NCI-H510A treated with DMSO at 0.1 percent for 48 hours (cell line): ENCODE data around the gene RETREG1.
"Not testable (repeated sequence)": the region's sequence is repeated elsewhere in the genome, so short reads cannot be mapped to it uniquely, and the experiment has no call there.

ENCODE experiments used
- DNase-seq: peaks from one replicate; lab custom pipeline; 2025; lab: John Stamatoyannopoulos, UW

The RETREG1 gene

GRCh38 chr5:16487456-16487855, 129.3 kb downstream of the RETREG1 start:
- no peak for DNase-seq

DNA sequence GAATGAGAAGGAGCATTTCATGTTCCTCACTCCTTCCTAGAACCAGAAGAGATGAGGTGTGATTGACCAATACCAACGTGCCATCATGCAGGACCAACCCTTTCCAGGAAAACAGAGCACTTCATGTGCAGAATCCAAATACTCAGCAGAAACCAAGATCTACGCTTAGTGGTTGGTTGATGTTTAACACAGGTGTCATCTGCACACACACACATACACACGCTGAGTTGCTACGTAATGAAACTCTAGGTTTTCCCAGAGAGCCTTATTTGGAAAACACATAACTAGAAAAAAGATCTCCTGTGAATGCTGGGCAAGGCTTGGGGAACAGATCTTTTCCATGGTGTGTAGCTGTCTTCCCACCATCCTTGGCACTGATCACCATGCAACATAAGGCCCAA, 130.1 kb downstream of the RETREG1 start:
- no peak for DNase-seq

GRCh38 chr5:16485656-16486055, 131.1 kb downstream of the RETREG1 start:
- no peak for DNase-seq

- no peak for DNase-seq
Measured at GRCh38 chr5:16484081-16484480, 132.7 kb downstream of the RETREG1 start.

GRCh38 chr5:16483361-16483760, 133.4 kb downstream of the RETREG1 start:
- no peak for DNase-seq

DNA sequence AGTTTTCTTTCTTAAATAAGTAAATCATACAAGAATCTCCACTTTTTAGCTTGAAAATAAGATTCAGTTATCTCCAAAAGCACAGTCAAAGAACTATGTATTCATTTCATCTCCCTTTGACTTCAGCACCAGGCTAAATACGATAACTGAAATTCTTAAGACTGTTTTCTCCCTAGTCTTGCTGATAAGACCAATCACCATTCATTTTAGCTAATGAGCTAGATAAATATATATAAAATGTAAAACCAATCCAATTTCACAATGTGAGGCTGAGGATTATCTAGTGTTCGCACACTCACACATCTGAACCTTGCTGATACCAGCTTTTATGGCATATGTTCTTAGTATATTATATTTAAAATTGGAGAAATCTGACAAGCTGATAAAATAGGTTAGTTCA, 133.9 kb downstream of the RETREG1 start:
- no peak for DNase-seq

- DNase-seq: no peak
Measured at GRCh38 chr5:16480821-16481538, 135.8 kb downstream of the RETREG1 start.

GRCh38 chr5:16480144-16480543, 136.7 kb downstream of the RETREG1 start:
- no peak for DNase-seq

DNA sequence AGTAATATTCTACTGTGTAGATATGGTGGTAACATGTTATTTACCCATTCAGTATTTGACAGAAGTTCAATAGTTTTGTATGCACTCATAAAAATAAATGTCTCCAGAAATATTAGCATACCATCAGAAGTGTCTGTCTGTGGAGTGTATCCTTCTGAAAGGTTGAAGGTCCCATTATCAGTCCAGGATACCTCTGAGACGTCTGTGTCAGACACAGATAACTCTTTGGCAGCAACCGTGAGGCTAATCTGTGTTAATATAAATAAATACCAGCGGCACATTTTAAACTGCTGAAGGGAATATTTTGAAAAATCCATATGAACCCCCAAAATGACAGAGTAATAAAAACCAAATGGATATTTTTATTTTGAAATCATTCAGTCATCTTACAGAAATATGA, 139.3 kb downstream of the RETREG1 start:
- DNase-seq: no peak

DNA sequence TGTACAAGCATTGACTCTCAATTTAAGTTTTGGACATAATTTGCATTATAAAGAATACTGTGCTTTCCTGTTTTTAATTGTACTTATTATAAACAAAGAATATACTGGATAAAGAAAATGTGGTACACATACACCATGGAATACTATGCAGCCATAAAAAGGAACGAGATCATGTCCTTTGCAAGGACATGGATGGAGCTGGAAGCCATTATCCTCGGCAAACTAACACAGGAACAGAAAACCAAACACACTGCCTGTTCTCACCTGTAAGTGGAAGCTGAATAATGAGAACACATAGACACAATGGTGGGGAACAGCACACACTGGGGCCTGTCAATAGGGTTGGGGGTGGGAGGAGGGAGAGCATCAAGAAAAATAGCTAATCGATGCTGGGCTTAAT, 140.4 kb downstream of the RETREG1 start:
- DNase-seq: not testable (repeated sequence)

DNA sequence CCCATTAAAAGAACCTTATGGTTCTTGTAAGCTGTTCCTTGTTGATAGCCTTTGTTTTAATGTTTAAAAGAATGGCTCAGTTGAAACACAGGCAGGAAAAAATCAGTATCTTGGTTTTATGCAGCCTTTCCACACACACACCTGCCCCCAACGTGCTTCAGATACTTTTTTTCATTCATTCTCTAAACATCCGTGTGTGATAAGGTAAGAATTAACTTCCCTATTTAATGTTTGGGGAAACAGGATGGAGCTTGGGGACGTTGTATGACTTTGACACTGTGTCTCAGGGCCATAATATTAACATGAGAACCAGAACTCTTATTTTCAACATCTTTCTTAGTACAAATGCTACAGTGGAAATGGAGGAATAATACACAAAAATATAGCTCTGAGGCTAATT, 145.4 kb downstream of the RETREG1 start:
- DNase-seq: no peak

- no peak for DNase-seq
Measured at GRCh38 chr5:16467363-16468219, 149.2 kb downstream of the RETREG1 start.

- DNase-seq: peak; percentile 84
Measured at GRCh38 chr5:16465544-16466432, 151.0 kb downstream of the RETREG1 start, which contains the start of gene ZNF622. ZNF622 (minus strand) TSS chr5:16465800; CDS start chr5:16465665, 135 bp downstream.

DNA sequence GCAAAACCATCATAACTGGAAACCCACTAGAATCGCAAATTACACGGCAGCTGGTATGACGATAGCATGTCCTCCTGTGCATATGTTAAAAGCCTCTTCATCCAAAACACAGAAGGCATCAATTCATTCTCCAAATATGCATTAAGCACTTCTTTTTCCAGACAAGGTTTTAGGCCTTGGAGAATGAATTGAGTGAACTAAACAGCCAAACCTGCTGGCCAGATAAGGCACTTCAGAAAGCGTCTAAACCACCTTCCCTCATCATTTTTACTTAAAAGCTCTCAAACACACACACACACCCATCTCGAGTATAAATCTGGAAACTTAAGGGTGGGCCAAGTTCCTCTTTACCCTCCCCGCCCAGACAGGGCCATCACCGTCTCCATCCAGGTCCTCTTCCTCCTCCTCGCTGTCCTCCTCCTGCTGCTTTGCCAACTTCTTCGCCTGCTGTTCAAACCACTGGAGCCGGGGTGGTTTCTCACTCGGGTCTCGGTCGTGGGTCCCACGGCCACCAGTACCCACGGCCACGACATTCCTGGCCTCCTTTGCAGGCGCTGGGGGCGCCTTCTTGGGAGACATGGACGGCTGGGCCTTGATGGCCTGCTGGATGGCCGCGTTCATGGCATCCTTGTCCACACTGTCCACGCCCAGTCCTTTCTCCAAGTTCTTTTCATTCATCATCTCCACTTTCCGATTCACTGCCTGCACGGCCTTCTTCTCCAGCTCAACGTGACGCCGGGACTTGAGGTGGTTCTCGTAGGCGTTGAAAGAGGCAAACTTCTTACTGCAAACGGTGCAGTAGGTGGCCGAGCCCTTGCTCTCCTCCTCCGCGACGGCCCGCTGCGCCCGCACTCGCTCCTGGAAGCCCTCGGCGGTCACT, 151.9 kb downstream of the RETREG1 start:
- DNase-seq: no peak

GRCh38 chr5:16464231-16464630, 152.6 kb downstream of the RETREG1 start:
- no peak for DNase-seq

- DNase-seq: no peak
Measured at GRCh38 chr5:16461782-16462181, 155.0 kb downstream of the RETREG1 start.

DNA sequence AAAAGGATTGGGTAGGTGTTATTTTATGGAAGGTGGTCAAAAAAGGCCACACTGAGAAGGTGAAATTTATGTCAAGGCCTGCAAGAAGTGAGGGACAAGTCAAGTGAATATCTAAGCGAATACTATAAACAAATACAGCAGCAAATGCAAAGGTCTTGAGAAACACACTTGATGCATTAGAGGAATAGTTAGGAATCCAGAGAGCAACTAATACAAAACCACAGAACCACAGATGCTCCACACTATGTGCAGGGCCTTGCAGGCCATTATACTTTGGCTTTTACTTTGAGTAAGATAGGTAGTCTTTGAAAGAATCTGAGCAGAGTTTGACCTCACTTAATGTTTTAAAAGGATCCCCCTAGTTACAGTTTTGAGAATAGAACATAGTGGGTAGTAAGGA, 155.8 kb downstream of the RETREG1 start:
- DNase-seq: no peak

DNA sequence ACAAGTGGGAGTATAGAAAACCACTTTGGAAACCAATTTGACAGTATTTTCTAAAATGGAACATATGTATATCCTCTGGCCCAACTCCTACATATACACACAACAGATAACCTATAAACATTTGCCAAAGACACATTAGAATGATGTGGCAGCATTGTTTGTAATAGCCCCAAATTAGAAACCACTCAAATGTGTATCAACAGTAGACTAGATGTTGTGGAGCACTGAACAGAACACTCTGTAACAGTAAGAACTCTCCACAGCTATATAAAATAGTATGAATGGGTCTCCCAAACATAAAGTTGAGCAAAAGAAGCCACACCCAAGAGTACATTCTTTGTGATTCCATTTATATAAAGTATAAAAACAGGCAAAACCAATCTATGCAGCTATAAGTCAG, 157.3 kb downstream of the RETREG1 start:
- no peak for DNase-seq

- no peak for DNase-seq
Measured at GRCh38 chr5:16457853-16458252, 158.9 kb downstream of the RETREG1 start.

DNA sequence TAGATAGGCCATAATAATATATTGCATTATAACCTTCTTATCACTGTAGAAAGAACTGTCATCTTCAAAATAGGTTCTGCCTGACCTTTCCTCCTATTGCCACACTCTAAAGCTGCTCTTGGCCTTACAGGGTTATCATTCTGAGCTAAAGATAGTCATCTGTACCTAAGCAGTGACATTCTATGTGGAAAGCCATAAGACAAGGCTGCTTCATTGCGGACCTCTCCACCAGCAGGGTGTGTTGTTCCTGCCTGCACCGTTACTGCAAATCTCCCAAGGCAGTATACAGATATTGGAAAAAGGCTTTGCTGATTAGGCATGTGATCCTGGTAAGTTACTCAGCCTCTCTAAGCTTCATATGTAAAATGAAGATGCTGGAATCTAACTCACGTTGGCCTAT, 159.3 kb downstream of the RETREG1 start:
- no peak for DNase-seq
